Stimulated activated CD4-positive, alpha-beta T cell treated with anti-CD3 and anti-CD28 coated beads, Interleukin-4, amount 100 ng/mL, for 1 hour (primary cell): Measurements from ENCODE around the gene TPBGL.

Experiments used
- DNase-seq: peaks from one replicate; pipeline ENCODE4 v3.0.0-alpha.2; 2020

Gene TPBGL

DNA sequence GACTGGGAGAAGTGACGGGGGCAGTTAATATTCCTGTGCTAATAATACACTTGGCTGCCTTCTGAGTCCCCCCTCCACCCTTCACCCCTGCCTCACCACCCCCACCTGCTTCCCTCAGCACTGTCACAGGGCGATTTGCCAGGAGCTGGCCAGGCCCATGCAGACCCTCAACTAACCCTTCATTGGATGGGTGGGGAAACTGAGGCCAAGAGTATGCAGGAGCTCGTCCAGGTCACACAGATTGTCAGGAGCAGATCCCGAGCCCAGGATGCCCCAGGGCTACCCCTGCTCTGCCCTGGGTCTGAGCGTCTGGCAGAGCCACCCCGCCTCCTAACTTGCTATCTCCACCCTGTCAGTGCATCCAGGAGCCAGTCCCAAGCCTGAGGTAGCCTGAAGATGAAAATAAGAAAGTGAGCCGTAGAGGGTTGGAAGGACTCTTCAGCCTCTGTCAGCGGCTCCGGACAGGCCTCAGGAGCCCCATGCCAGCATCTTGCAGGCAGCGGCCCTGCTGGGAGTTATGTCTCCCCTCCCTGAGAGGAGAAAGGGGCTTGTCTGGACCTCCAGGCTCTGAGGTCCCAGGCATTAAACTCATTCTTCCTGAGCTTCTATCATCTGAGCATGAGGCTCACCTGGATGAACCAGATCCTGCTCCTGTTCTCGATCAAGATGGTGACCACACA, 6.2 kb downstream of the TPBGL start:
- DNase-seq: no peak

DNA sequence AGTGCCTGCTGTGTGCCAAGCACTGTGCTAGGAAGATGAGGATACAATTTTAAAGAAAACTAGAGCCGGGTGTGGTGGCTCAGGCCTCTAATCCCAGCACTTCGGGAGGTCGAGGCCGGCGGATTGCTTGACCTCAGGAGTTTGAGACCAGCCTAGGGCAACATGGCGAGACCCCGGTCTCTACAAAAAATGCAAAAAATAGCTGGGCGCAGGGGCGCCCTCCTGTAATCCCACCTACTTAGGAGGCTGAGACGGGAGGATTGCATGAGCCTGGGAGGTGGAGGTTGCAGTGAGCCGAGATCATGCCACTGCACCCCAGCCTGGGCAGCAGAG, 8.3 kb downstream of the TPBGL start:
- no peak for DNase-seq

DNA sequence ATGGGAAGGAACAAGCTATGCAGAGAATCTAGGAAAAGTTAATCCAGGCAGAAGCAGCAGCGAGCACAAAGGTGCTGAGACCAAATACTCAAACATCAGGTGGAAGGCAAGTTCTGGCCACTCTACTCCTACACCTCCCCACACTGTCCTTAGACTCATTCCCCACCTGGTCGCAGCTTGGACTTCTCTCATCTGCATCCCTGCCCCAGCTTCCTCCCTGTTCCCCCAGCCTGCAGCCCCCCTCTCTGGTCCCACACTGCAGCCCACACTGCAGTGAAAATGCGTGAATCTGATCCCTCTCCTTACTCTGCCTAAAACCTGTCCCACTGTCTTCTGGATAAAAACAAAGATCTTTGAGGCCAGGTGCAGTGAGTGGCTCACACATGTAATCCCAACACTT, 9.1 kb downstream of the TPBGL start:
- no peak for DNase-seq

DNA sequence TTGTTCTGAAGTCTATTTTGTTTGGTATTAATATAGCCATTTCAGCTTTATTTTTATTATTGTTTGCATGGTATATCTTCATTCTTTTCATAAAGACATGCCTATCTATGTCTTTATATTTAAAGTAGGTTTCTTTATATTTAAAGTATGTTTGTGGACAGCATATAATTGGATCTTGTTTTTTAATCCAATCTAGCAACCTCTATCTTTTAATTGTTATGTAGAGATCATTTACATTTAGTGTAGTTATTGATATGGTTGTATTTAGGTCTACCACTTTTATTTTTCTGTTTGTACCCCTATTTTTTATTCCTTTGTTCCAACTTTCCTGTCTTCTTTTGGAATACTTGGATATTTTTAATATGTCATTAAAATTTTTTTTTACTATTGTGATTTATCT, 13.8 kb downstream of the TPBGL start:
- DNase-seq: no peak

GRCh38 chr11:75260396-75261170, 20.0 kb downstream of the TPBGL start:
- DNase-seq: no peak

DNA sequence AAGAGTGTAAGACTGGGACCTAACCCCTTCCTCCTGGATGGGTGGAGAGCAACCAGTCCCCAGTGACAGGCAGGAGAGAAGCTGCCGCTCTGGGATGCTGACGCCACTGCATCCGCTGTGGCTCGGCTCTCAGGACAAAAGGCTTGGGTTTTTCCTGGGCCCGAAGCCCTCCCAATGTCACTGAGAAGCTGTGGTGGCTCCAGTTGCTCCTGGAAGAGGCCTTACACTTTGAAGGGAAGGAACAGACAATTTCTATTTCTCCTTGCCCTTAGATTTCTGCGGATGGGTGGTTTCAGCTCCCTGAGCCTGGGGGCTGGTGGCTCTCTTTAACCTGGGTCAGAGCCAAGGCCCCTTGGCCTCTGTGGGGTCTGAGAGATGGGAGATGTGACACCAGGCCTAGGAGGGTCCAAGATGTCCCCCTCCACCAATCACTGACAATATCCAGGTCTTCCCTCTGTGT, 21.4 kb downstream of the TPBGL start:
- no peak for DNase-seq

GRCh38 chr11:75262436-75262835, 21.9 kb downstream of the TPBGL start:
- DNase-seq: no peak

GRCh38 chr11:75262961-75263852, 22.6 kb downstream of the TPBGL start:
- DNase-seq: no peak

DNA sequence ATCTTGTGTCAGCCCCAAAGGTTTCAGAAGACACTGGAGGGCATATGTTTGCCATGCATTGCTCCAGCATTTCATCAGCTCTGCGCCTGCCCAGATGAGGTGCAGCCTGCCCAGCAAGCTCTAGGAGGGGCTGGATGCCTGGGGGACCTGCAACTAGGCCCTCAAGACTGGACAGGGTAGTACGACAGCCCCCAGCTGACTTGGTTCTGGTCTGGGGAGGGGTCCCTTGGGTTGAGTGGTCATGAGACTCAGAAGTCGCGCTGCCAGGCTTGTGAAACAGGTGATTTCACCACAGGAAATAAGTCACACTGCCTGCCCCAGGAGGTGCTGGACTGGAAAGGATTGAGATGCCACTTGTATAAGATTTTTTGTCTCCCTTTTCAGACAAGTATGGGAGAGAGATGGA, 23.4 kb downstream of the TPBGL start:
- no peak for DNase-seq

- DNase-seq: no peak
These were observed 23.8 kb downstream of the TPBGL start for GRCh38 chr11:75264356-75264755.

DNA sequence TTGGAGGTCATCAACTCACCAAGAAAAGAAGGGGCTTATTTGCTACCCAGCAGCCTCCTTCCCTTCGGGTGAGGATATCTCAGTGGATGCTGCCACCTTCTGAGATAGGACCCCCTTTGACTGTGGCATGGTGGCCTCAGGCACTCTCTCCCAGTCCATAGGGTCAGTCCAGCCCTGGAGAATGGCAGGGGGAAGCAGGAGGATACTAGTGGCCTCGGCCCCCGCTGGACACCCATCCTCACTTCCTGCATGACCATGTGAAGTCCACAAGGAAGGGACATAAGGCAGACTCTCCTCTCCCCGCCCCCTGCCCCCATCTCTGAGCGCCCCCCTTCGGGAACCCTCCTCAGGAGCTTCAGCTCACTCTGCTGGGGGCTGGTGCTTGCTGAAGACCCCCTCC, 24.4 kb downstream of the TPBGL start:
- DNase-seq: no peak

GRCh38 chr11:75265851-75266531, 25.4 kb downstream of the TPBGL start:
- no peak for DNase-seq

GRCh38 chr11:75267171-75267970, 26.8 kb downstream of the TPBGL start:
- no peak for DNase-seq

DNA sequence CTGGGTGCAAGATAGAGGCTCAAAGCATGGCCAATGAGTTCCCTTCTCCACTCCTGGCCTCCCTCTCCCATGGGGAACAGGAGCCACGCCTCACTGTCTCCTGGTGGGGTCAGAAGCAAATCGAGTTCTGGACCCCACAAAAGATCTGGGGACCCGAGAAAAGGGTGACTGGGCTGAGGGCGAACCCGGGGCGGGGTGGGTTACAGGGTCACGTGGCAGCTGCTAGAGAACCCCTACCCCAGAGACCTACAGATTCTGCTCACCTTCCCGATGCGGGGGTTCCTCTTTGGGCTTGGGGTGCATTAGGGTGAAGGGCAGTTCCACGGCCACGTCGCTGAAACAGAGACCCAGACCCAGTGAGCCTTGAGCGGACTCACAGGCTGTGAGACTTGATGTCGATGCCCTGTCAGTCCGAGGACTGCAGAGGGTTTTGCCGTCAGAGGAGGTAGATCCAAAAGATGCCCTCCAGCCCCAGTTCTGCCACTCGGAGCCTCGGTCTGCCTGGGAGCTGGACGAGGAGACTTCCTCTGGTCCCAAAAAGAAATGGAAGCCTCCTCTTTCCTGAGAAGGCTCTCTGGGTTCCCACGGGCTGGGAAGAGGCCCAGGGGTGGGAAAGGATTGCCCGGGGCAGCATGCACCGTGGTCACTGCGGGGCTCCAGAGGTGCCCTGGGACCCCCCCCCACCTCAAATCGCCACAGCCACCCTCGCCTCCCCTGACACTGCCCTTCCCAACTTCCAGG, 28.2 kb downstream of the TPBGL start:
- no peak for DNase-seq

GRCh38 chr11:75269367-75269660, 28.7 kb downstream of the TPBGL start:
- no peak for DNase-seq

DNA sequence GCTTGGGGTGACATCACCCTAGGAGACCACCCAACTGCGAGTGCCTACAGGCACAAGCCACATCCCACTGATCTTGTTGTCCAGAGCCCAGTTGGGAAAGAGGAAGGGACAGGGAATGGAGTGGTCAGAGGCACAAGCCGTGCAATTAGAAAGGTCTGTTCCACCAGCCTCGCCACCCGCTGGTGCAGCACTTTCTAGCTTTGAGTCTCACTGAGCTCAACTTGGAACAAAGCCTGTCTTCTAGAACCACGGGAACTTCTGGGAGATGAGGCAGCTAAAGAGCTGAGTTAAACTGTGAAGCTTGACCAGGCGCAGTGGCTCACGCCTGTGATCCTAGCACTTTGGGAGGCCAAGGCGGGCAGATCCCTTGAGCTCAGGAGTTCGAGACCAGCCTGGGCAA, 29.3 kb downstream of the TPBGL start:
- DNase-seq: no peak

- no peak for DNase-seq
These were observed 30.4 kb downstream of the TPBGL start for GRCh38 chr11:75270896-75271418.

DNA sequence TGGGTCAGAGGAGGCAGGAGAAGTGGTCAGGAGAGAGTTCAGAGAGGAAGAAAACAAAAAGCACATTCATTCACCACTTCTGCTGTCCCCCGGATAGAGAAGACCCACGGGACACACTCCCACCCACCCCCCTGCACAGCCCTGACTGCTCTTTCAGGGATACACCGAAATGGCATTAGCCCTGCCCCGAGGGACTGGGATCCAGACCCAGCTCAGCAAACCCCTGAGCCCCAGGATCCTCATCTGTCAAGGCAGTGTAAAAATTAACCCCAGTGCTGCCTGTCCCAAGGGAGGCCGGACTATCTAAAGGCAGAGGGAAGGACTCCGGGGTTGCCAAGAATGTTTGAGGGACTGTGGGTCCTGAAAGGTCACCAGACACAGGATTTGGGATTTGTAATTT, 31.2 kb downstream of the TPBGL start:
- DNase-seq: no peak

DNA sequence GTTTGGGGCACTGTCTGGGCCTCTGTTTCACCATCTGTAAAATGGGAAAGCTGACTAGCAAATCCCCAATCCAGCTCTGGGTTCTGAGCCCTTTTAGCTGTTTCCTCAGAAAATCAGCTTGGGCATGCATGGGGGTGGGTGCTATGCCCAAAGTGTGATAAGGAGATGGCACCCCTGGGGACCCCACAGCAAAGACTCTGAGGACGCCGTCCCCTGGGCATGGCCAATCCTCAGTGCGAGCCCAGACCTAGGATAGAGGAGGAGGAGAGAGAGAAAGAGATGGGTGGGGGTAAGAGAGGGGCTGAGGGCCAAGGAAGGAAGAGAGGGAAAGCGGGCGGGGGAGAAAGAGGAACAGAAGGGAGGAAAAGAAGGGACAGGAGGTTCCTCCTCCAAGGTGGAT, 31.8 kb downstream of the TPBGL start:
- DNase-seq: no peak

DNA sequence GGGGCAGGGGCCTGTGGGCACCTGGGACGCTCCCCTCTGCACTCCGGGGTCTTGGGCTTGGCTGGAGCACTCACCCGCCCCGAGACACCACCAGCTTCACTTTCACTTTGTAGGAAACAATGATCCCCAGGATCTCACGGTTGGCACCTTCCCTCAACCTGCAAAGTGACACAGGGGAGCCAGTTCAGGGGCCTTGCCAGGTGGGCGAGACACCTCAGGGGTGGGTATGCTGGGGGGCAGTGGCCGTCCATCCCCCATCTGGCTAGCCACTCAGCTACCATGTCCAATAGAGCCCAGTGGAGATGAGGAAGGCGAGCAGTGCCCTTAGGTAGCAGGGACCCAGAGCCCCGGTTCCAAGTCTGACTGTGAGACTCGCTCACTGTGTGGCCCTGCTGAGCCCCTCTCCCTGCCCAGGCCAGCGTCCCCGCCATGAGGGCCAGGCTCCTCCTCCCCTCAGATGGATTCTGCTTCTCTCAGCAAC, 32.3 kb downstream of the TPBGL start:
- no peak for DNase-seq
